Testis (tissue), 2 donors: ENCODE data around the gene CDK14.

Experiments
- CTCF ChIP-seq, 3 experiments: fragments of 450-650 bp in 2 of 3; fragments of 200-600 bp in 1 of 3; sonication (generic) in 1 of 3; IDR thresholded peaks; one replicate each; pipeline ENCODE4 v1.5.1; 2016 to 2019; ENCODE audit warnings: antibody characterized with exemption in 3 of 3, mild to moderate bottlenecking in 2 of 3, moderate library complexity in 1 of 3
- POLR2A ChIP-seq: fragments of 450-650 bp; IDR thresholded peaks from one replicate; pipeline ENCODE4 v1.6.1; 2017; ENCODE audit warnings: antibody characterized with exemption, mild to moderate bottlenecking, moderate library complexity

DNA sequence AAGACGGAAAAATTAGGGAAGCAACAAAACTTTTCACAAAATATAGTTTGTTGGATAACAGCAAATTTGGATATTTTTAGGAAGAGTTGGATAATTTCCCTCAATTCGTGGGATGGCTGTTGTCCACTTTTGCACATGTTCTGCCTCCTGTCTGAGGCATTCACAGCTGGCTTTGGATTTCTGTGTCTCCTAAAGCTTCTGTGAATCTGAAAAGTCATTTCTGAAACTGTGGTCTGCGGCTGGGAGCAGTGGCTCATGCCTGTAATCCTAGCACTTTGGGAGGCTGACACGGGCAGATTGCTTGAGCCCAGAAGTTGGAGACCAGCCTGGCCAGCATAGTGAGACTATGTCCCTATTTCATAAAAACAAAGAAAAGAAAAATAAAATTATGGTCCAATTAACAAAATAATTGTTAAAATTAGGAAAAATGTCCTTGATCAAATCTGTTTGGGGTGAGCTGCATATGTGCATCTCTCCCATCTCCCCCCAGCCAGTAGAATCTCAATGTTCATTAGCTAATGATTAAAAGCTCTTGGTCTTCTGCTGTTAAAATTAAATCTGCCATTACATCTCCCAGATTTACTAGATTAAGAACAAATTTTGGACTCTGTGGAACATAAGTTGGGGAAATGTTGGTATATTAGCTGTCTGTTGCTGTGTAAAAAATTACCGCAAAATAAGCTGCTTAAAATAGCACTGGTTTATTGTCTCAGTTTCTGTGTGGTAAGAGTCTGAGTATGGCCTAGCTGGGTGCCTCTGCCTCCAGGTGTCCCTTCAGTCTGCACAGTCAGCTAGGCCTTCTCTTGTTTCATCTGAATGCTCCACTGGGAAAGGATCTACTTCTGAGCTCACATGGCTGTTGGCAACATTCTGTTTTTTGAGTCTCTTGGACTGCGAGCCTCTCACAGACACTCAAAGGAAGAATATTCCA is 336.1 kb downstream of the CDK14 start:
- TF ChIP-seq CTCF (IDR thresholded peaks at IDR 0.05) (no peak), POLR2A (no peak)
